Tibial nerve (tissue), 4 donors: Measurements from ENCODE around the gene PNPLA7. TPM values are rescaled to one million over a fixed set of nuclear protein-coding genes. Genes with fewer than 3 reads are reported as not detected.

Source experiments
- DNase-seq, 2 donors: peaks; one replicate each; pipeline ENCODE4 v3.0.0-alpha.2; 2019; ENCODE audit warnings: low spot score in 2 of 2
- H3K27ac ChIP-seq, 4 donors: fragments of 200-600 bp; sonication (generic) in 3 of 4; one replicate each; pipeline ENCODE4 v1.5.1; 2017 to 2019; ENCODE audit warnings: mild to moderate bottlenecking in 1 of 4
- H3K27me3 ChIP-seq, 2 donors: fragments of 200-600 bp; sonication (generic) in 1 of 2; one replicate each; pipeline versions ENCODE4 v1.5.1 to v1.6.0; 2017 to 2019
- H3K36me3 ChIP-seq, 3 donors: fragments of 200-600 bp; sonication (generic); one replicate each; pipeline ENCODE4 v1.5.1; 2018 to 2019
- H3K4me1 ChIP-seq, 4 donors: fragments of 200-600 bp; sonication (generic) in 3 of 4; one replicate each; pipeline ENCODE4 v1.5.1; 2017 to 2019
- H3K4me3 ChIP-seq, 4 donors: fragments of 200-600 bp; sonication (generic) in 3 of 4; one replicate each; pipeline ENCODE4 v1.5.1; 2017 to 2019; ENCODE audit warnings: mild to moderate bottlenecking in 1 of 4, moderate library complexity in 1 of 4
- H3K9me3 ChIP-seq, 4 donors: fragments of 200-600 bp; sonication (generic) in 3 of 4; one replicate each; pipeline ENCODE4 v1.5.1; 2017 to 2019
- CTCF ChIP-seq, 5 experiments: fragments of 200-600 bp in 3 of 5; fragments of 450-650 bp in 2 of 5; sonication (generic) in 3 of 5; IDR thresholded peaks; one replicate each; pipeline ENCODE4 v1.5.1; 2016 to 2019; ENCODE audit warnings: antibody characterized with exemption in 5 of 5, mild to moderate bottlenecking in 3 of 5, moderate library complexity in 2 of 5
- EP300 ChIP-seq, 2 donors: sonication (generic); formaldehyde crosslinking; IDR thresholded peaks; one replicate each; pipeline ENCODE4 v1.6.1; 2017; ENCODE audit warnings: antibody characterized with exemption in 2 of 2, mild to moderate bottlenecking in 1 of 2
- POLR2A ChIP-seq, 2 donors: fragments of 450-650 bp; IDR thresholded peaks; one replicate each; pipeline ENCODE4 v1.6.1; 2017; ENCODE audit warnings: antibody characterized with exemption in 2 of 2, mild to moderate bottlenecking in 2 of 2, moderate library complexity in 2 of 2
- WGBS, 2 donors: methylation state at CpG; one replicate each; pipeline ENCODE4 v1.1.5; 2018; 5-methylcytosine and 5-hydroxymethylcytosine counted together
- total RNA-seq, 4 donors: library from RNA; depleted of rRNA; stranded (reverse); fragments of >200 nt; gene quantifications; one replicate each; pipeline ENCODE4 v1.1.0, GENCODE V29; 2016

PNPLA7 gene
- total RNA-seq, 4 donors from 2014 or later = 12.0 to 25.2 (median 18.7) TPM

- Histone ChIP-seq H3K9me3 (no peaks in the 10 kb centered on the region), H3K4me1 (peaks cover 0 to 23% (median 14%) of the 10 kb centered on the region in 4 donors), H3K27me3 (no peaks in the 10 kb centered on the region), H3K36me3 (peaks cover 0 to 28% (median 5%) of the 10 kb centered on the region in 3 donors), H3K27ac (peak within 1 kb of the TSS; percentile 38 to 83 (median 60)), H3K4me3 (peak within 1 kb of the TSS; percentile 76 to 93 (median 82))
- TF ChIP-seq POLR2A (IDR thresholded peaks at IDR 0.05) = no peak
- TF ChIP-seq EP300 (IDR thresholded peaks at IDR 0.05) = peak in 1 of 2 donors; percentile 33
- 1% methylated on average over 36 to 55 of the region's 113 CpGs for WGBS, 2 donors
- DNase-seq = peak; percentile 74 to 83
Observed at GRCh38 chr9:137590469-137591383, 40.5 kb upstream of the PNPLA7 start, which contains the start of gene ZMYND19. ZMYND19 (minus strand) TSS chr9:137590512; CDS start chr9:137590263, 249 bp downstream.

GRCh38 chr9:137590123-137590468 is 39.9 kb upstream of the PNPLA7 start:
- Histone ChIP-seq H3K27ac (peak overlapping the region in 1 of 4 donors; percentile 76), H3K36me3 (peaks cover 0 to 35% (median 5%) of the 10 kb centered on the region in 3 donors), H3K27me3 (no peaks in the 10 kb centered on the region), H3K4me3 (peak overlapping the region in 3 of 4 donors; percentile 55 to 93 (median 60)), H3K9me3 (no peaks in the 10 kb centered on the region), H3K4me1 (peaks cover 0 to 23% (median 14%) of the 10 kb centered on the region in 4 donors)
- TF ChIP-seq EP300 (IDR thresholded peaks at IDR 0.05) = no peak
- no peak for TF ChIP-seq POLR2A (IDR thresholded peaks at IDR 0.05)
- TF ChIP-seq CTCF (IDR thresholded peaks at IDR 0.05) = no peak
- no peak for DNase-seq
- no CpG with 5 or more reads among the region's 61 CpGs for WGBS, 2 donors

- peaks cover 0 to 23% (median 14%) of the 10 kb centered on the region in 4 donors for H3K4me1 ChIP-seq
- H3K9me3 ChIP-seq = no peaks in the 10 kb centered on the region
- TF ChIP-seq POLR2A (IDR thresholded peaks at IDR 0.05) (no peak), CTCF (IDR thresholded peaks at IDR 0.05) (no peak), EP300 (IDR thresholded peaks at IDR 0.05) (no peak)
- DNase-seq = no peak
- no peaks in the 10 kb centered on the region for H3K27me3 ChIP-seq
- 20 to 26% methylated on average over 16 to 23 of the region's 58 CpGs for WGBS, 2 donors
- H3K4me3 ChIP-seq = peak overlapping the region; percentile 55 to 93 (median 68)
- peak overlapping the region in 1 of 4 donors; percentile 76 for H3K27ac ChIP-seq
- H3K36me3 ChIP-seq = peaks cover 0 to 40% (median 5%) of the 10 kb centered on the region in 3 donors
Observed at GRCh38 chr9:137589441-137590122, 39.4 kb upstream of the PNPLA7 start.

- TF ChIP-seq EP300 (IDR thresholded peaks at IDR 0.05) (no peak), CTCF (IDR thresholded peaks at IDR 0.05) (no peak), POLR2A (IDR thresholded peaks at IDR 0.05) (no peak)
- H3K4me1 ChIP-seq = peaks cover 0 to 23% (median 14%) of the 10 kb centered on the region in 4 donors
- peaks cover 0 to 47% (median 5%) of the 10 kb centered on the region in 3 donors for H3K36me3 ChIP-seq
- no peak for DNase-seq
- H3K27me3 ChIP-seq = no peaks in the 10 kb centered on the region
- H3K27ac ChIP-seq = no peak overlapping the region
- H3K4me3 ChIP-seq = peak overlapping the region in 2 of 4 donors; percentile 76 to 93
- WGBS, 2 donors = 84 to 87% methylated on average over 6 of the region's 6 CpGs
- no peaks in the 10 kb centered on the region for H3K9me3 ChIP-seq
Observed at GRCh38 chr9:137588891-137589290, 38.7 kb upstream of the PNPLA7 start.

GRCh38 chr9:137588311-137588710 is 38.1 kb upstream of the PNPLA7 start:
- 87% methylated on average over 7 to 13 of the region's 13 CpGs for WGBS, 2 donors
- no peak for DNase-seq

More at GRCh38 chr9:137588311-137588710, 38.1 kb upstream of the PNPLA7 start:
- Histone ChIP-seq H3K4me3 (no peak overlapping the region), H3K36me3 (peaks cover 0 to 52% (median 5%) of the 10 kb centered on the region in 3 donors), H3K4me1 (peaks cover 0 to 23% (median 14%) of the 10 kb centered on the region in 4 donors), H3K27ac (no peak overlapping the region), H3K9me3 (no peaks in the 10 kb centered on the region), H3K27me3 (no peaks in the 10 kb centered on the region)
- no peak for TF ChIP-seq POLR2A (IDR thresholded peaks at IDR 0.05)
- no peak for TF ChIP-seq CTCF (IDR thresholded peaks at IDR 0.05)
- TF ChIP-seq EP300 (IDR thresholded peaks at IDR 0.05) = no peak
